Measurements from ENCODE around the gene CARD11.

GRCh38 chr7:3005257-3005656, 38.4 kb downstream of the CARD11 start:
- TF ChIP-seq CTCF (IDR thresholded peaks at IDR 0.05) (no peak), EZH2 (IDR thresholded peaks at IDR 0.05; ENCODE audit: borderline replicate concordance, insufficient read depth, low read depth, low read length, poor library complexity, severe bottlenecking) (no peak)
